ENCODE results near the gene EFCAB13. TPM values are rescaled to one million over a fixed set of nuclear protein-coding genes. Genes with fewer than 3 reads are reported as not detected.

EFCAB13 gene
- total and polyA plus RNA-seq, 12 donors: 1.1 to 7.5 (median 3.4) TPM

DNA sequence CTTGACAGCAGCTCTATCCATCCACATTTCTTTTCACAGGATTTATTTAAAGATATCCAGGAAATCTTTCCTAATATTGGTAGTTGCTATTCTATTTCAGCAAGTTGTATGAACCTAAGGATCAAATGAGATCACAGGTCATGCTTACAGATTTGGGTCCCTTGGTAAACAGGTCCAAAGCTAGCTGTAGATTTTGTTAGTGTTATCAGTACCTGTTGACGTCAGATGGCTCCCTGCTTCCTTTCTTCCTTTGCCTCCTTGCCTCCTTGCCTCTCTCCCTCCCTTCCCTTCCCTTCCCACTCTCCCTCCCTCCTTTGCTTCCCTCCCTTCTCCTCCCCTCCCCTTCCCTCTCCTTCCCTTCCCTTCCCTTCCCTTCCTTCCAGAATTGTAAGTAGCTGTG lies 76.6 kb downstream of the EFCAB13 start:
- Histone ChIP-seq H3K27ac (no peak overlapping the region), H3K27me3 (no peaks in the 10 kb centered on the region), H3K4me1 (replicated peaks in 1 of 2) (no peaks in the 10 kb centered on the region), H3K4me3 (no peak overlapping the region), H3K9me3 (replicated peaks in 1 of 3) (no peaks in the 10 kb centered on the region), H3K36me3 (replicated peaks in 1 of 2) (no peaks in the 10 kb centered on the region)
- intact Hi-C loops (cut with DNase I): no loop called here
- TF ChIP-seq, protein P1, sequence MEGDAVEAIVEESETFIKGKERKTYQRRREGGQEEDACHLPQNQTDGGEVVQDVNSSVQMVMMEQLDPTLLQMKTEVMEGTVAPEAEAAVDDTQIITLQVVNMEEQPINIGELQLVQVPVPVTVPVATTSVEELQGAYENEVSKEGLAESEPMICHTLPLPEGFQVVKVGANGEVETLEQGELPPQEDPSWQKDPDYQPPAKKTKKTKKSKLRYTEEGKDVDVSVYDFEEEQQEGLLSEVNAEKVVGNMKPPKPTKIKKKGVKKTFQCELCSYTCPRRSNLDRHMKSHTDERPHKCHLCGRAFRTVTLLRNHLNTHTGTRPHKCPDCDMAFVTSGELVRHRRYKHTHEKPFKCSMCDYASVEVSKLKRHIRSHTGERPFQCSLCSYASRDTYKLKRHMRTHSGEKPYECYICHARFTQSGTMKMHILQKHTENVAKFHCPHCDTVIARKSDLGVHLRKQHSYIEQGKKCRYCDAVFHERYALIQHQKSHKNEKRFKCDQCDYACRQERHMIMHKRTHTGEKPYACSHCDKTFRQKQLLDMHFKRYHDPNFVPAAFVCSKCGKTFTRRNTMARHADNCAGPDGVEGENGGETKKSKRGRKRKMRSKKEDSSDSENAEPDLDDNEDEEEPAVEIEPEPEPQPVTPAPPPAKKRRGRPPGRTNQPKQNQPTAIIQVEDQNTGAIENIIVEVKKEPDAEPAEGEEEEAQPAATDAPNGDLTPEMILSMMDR (IDR thresholded peaks at IDR 0.05): no peak
- no peak for TF ChIP-seq POLR2A (IDR thresholded peaks at IDR 0.05)
- WGBS, 4 donors: 65 to 87% (median 77%) methylated on average over 1 of the region's 1 CpG
- DNase-seq: no peak

DNA sequence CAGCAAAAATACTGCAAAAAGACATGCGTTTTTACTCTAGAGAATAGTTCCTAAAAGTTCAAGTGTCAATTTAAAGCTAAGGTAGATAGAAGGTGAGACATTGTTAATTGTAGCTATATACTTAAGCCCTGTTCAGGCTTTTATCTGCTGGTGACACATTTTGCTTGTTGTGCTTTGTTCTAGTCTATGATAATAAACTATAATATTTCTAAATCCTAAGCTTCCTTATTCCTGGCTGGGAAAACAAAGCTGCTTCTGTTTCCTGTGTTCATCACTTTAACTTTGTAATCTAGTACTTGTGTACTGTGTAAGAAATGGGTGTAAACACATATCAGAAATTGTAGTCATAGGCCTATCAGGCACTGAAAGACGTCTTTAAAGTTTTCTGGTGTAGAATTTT lies 77.3 kb downstream of the EFCAB13 start:
- intact Hi-C loops (cut with DNase I): no loop called here
- no peak for TF ChIP-seq POLR2A (IDR thresholded peaks at IDR 0.05)
- TF ChIP-seq, protein P1 (IDR thresholded peaks at IDR 0.05): no peak
- no peaks in the 10 kb centered on the region for H3K4me1 ChIP-seq (replicated peaks in 1 of 2)
- no peak for DNase-seq
- no peak overlapping the region for H3K27ac ChIP-seq
- H3K36me3 ChIP-seq (replicated peaks in 1 of 2): no peaks in the 10 kb centered on the region
- no peak overlapping the region for H3K4me3 ChIP-seq
- no peaks in the 10 kb centered on the region for H3K27me3 ChIP-seq
- H3K9me3 ChIP-seq (replicated peaks in 1 of 3): no peaks in the 10 kb centered on the region
- WGBS, 4 donors: 76 to 83% (median 80%) methylated on average over 2 of the region's 2 CpGs

DNA sequence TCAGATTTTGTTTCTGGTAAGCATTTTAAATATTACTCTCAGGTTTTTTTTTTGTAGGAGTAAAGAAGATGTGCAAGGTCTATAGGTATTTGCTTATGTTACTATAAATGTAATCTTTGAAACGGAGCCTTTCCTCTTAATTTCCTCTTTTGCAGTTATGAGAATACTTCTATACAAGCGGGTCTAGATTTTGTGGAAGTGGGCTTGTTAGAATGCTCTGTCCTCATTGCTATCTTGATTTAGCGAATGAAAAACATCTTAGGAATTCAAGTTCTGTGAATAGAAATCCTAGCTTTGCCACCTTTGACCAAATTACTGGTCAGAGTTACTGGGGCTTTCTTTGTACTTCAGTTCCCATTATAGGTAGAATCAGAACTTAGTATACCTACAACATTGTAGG lies 80.3 kb downstream of the EFCAB13 start:
- H3K9me3 ChIP-seq (replicated peaks in 1 of 3): no peaks in the 10 kb centered on the region
- no peak overlapping the region for H3K4me3 ChIP-seq
- no peaks in the 10 kb centered on the region for H3K27me3 ChIP-seq
- no peaks in the 10 kb centered on the region for H3K4me1 ChIP-seq (replicated peaks in 1 of 2)
- no peaks in the 10 kb centered on the region for H3K36me3 ChIP-seq (replicated peaks in 1 of 2)
- intact Hi-C loops (cut with DNase I): no loop called here
- TF ChIP-seq, protein P1 (IDR thresholded peaks at IDR 0.05): no peak
- TF ChIP-seq POLR2A (IDR thresholded peaks at IDR 0.05): no peak
- 81 to 89% (median 86%) methylated on average over 3 of the region's 3 CpGs for WGBS, 4 donors
- H3K27ac ChIP-seq: no peak overlapping the region
- no peak for DNase-seq

DNA sequence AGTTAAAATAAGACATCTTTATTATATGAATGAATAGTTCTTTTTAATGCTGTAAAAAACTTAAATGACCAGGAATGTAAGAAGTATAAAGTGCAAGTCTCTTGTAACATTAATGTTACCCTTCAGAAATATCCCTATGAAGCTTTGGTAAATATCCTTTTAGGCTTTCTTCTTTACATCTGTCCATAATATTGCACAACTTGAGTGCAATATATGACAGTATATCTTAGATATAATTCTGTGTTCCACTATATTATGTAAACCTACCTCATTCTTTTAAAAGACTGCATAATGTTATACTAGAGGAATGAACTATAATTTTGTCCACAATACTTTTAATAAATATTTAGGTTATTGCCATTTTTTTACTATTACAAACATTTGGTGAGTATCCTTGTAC lies 81.1 kb downstream of the EFCAB13 start:
- Histone ChIP-seq H3K27ac (no peak overlapping the region), H3K4me3 (no peak overlapping the region), H3K9me3 (replicated peaks in 1 of 3) (no peaks in the 10 kb centered on the region), H3K27me3 (no peaks in the 10 kb centered on the region), H3K36me3 (replicated peaks in 1 of 2) (no peaks in the 10 kb centered on the region), H3K4me1 (replicated peaks in 1 of 2) (no peaks in the 10 kb centered on the region)
- no peak for DNase-seq
- TF ChIP-seq, protein P1 (IDR thresholded peaks at IDR 0.05): no peak
- no peak for TF ChIP-seq POLR2A (IDR thresholded peaks at IDR 0.05)
- intact Hi-C loops (cut with DNase I): no loop called here

Measured in adrenal gland (tissue), 12 donors.